ENCODE measurements around the gene DPH5.
"Not testable (repeated sequence)": the region's sequence is repeated elsewhere in the genome, so short reads cannot be mapped to it uniquely, and the experiment has no call there.

DNA sequence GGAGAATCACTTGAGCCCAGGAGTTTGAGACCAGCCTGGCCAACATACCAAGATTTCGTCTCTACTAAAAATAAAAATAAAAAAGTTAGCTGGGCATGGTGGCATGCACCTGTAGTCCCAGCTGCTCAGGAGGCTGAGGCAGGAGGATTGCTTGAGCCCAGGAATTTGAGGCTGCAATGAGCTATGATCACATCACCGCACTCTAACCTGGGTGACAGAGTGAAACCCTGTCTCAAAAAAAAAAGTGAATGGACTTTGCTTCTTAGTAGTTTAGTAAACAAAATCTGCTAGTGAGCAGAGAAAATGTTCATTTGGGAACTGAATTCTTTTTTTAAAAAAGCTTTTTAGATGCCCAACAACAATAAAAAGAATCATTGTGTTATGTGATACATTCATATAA is 6.5 kb upstream of the DPH5 start:
- not testable (repeated sequence) for TF ChIP-seq POLR2A (IDR thresholded peaks at IDR 0.05; ENCODE audit: low read depth, low read length); POLR2AphosphoS5 (IDR thresholded peaks at IDR 0.05; ENCODE audit: low read depth, low read length); TAF1 (IDR thresholded peaks at IDR 0.05; ENCODE audit: borderline replicate concordance, low read depth, low read length)

Measured in GM12892 (cell line).